Measurements from ENCODE around the gene MCCC1. TPM values are rescaled to one million over a fixed set of nuclear protein-coding genes. Genes with fewer than 3 reads are reported as not detected.

The MCCC1 gene
- total and polyA plus RNA-seq, 8 donors, result 16.5 to 83.9 (median 42.6) TPM

DNA sequence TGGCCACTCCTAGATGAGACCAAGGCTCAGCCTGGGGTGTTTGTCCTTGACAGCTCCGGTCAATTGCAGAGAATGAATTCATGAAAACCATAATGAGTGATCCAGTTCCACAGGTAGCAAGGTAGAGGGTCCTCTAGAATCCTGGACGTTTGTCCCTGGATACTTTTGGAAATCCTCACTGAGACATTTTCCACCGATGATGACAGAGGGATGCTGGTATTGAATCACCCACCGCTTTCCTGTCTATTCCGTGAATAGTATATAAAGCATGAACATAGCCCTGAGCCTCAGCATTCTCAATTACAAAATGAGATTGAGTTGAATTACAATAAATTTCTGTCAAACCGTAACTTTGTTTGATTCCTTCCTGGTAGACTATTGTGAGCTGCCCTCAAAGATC lies 113.3 kb downstream of the MCCC1 start:
- Histone ChIP-seq H3K4me1 (peaks cover 0 to 8% (median 3%) of the 10 kb centered on the region in 4 donors), H3K4me3 (no peak overlapping the region), H3K36me3 (no peaks in the 10 kb centered on the region), H3K27ac (no peak overlapping the region), H3K27me3 (no peaks in the 10 kb centered on the region), H3K9me3 (no peaks in the 10 kb centered on the region)
- intact Hi-C loops (cut with DNase I; ENCODE audit: low total_unique reads), result no loop called here
- TF ChIP-seq, protein P1, sequence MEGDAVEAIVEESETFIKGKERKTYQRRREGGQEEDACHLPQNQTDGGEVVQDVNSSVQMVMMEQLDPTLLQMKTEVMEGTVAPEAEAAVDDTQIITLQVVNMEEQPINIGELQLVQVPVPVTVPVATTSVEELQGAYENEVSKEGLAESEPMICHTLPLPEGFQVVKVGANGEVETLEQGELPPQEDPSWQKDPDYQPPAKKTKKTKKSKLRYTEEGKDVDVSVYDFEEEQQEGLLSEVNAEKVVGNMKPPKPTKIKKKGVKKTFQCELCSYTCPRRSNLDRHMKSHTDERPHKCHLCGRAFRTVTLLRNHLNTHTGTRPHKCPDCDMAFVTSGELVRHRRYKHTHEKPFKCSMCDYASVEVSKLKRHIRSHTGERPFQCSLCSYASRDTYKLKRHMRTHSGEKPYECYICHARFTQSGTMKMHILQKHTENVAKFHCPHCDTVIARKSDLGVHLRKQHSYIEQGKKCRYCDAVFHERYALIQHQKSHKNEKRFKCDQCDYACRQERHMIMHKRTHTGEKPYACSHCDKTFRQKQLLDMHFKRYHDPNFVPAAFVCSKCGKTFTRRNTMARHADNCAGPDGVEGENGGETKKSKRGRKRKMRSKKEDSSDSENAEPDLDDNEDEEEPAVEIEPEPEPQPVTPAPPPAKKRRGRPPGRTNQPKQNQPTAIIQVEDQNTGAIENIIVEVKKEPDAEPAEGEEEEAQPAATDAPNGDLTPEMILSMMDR (IDR thresholded peaks at IDR 0.05), result no peak
- TF ChIP-seq POLR2A (IDR thresholded peaks at IDR 0.05) (no peak), EP300 (IDR thresholded peaks at IDR 0.05) (no peak), POLR2AphosphoS5 (IDR thresholded peaks at IDR 0.05) (no peak)
- DNase-seq, result no peak
- 85 to 90% (median 87%) methylated on average over 6 of the region's 6 CpGs for WGBS, 5 donors

DNA sequence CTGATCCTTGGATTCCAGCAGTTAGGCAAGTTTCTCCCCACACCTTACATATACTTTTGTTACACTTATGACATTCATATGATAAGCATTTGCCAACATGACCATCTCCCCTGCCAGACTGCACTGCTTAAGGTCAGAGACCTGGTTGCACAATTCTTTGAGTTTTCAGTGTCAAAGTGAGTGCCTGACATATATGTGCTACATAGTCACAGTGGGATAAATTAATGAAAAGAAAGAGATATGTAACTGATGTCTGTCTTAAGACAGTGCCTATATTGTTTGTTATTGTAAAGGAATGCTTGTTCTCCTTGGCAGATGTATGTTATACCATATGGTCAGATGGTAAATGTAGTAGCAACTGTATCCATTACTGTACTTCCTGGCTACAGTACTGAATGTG lies 115.4 kb downstream of the MCCC1 start:
- Histone ChIP-seq H3K9me3 (no peaks in the 10 kb centered on the region), H3K4me1 (peaks cover 6 to 17% (median 12%) of the 10 kb centered on the region in 4 donors), H3K27me3 (no peaks in the 10 kb centered on the region), H3K36me3 (no peaks in the 10 kb centered on the region), H3K27ac (no peak overlapping the region), H3K4me3 (no peak overlapping the region)
- intact Hi-C loops (cut with DNase I; ENCODE audit: low total_unique reads), result no loop called here
- TF ChIP-seq POLR2A (IDR thresholded peaks at IDR 0.05) (no peak), EP300 (IDR thresholded peaks at IDR 0.05) (no peak), POLR2AphosphoS5 (IDR thresholded peaks at IDR 0.05) (no peak)
- TF ChIP-seq, protein P1 (IDR thresholded peaks at IDR 0.05), result no peak
- no peak for DNase-seq

DNA sequence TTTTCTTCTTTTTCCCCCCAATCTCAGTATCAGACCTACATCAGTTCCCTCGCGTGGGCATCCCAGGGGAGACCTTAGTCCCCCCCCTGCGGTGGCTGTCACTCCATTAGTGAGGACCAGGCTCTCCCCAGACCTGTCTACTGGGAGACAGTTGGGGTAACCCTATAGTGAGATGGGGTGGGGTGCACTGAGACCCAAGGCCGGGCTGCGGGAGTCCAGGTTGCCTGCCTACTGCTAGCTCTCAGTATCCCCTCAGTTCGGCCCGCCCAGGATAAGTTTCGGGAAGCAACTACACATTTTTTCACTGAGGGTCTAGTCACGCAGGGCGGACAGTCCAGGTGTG lies 118.3 kb downstream of the MCCC1 start:
- DNase-seq, result no peak
- Histone ChIP-seq H3K27ac (peak overlapping the region; percentile 23 to 95 (median 91)), H3K27me3 (no peaks in the 10 kb centered on the region), H3K9me3 (no peaks in the 10 kb centered on the region), H3K36me3 (no peaks in the 10 kb centered on the region), H3K4me3 (peak overlapping the region; percentile 83 to 99 (median 96)), H3K4me1 (peaks cover 14 to 40% (median 29%) of the 10 kb centered on the region in 4 donors)
- TF ChIP-seq, protein P1 (IDR thresholded peaks at IDR 0.05), result no peak
- no peak for TF ChIP-seq EP300 (IDR thresholded peaks at IDR 0.05)
- TF ChIP-seq POLR2A (IDR thresholded peaks at IDR 0.05), result no peak
- no peak for TF ChIP-seq POLR2AphosphoS5 (IDR thresholded peaks at IDR 0.05)
- intact Hi-C loops (cut with DNase I; ENCODE audit: low total_unique reads), result no loop called here
- WGBS, 5 donors, result 63 to 69% (median 67%) methylated on average over 10 of the region's 10 CpGs

DNA sequence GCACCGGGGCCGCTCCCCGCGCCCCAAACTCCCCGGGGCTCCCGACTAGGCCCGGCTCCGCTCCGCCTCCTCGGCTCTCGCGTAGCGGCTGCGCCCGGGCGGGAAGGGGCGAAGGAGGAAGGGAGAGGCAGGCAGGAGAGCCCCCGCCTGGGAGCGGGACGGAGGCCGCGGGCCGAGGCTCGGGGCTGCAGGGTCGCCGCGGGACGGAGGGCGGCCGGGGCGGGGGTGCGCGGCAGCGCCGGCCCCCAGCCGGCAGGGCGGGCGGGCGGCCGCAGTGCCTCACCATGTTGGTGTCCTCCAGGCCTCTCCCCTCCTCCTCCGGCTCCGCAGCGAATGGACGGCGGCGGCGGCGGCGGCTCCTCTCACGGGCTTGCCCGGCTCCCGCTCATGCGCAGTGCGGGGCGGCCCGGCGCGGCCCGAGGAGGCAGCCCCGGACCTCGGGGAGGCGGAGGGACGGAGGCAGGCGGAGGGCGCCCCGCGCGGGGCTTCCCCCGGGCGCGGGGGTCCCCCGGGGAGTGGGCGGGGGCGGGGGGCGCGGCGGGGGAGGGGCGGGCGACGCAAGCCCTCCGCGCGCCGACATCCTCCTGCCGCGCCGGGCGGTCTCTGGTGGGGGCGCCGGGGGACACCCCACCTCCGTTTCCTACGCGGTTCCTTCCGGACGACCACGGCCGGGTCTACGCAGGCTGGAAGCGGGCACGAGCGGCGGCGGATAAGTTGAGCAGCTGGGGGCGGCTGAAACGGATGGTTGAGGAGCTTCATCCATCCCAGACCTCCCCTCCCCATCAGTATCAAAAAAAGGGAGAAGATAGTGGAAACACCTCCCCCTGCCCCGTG lies 118.9 kb downstream of the MCCC1 start, which contains the start of gene DCUN1D1:
DCUN1D1 (minus strand) TSS at position 335 of the 834 bp plus-strand sequence; CDS start at position 286, 49 bp downstream.
- peak within 1 kb of the TSS; percentile 83 to 99 (median 96) for H3K4me3 ChIP-seq
- no peaks in the 10 kb centered on the region for H3K36me3 ChIP-seq
- H3K4me1 ChIP-seq, result peaks cover 14 to 44% (median 29%) of the 10 kb centered on the region in 4 donors
- H3K9me3 ChIP-seq, result no peaks in the 10 kb centered on the region
- intact Hi-C loops (cut with DNase I; ENCODE audit: low total_unique reads), result no loop called here
- peak within 1 kb of the TSS; percentile 86 to 95 (median 91) for H3K27ac ChIP-seq
- TF ChIP-seq POLR2A (IDR thresholded peaks at IDR 0.05) (no peak), POLR2AphosphoS5 (IDR thresholded peaks at IDR 0.05) (peak in 2 of 3 donors; percentile 74 to 85)
- WGBS, 5 donors, result 0 to 1% (median 0%) methylated on average over 22 to 90 of the region's 106 CpGs
- DNase-seq, result peak; percentile 93 to 97
- no peaks in the 10 kb centered on the region for H3K27me3 ChIP-seq
